NCI-H345 treated with DMSO at 0.1 percent for 48 hours (cell line): ENCODE data around the gene CSDE1.

Experiments used
- DNase-seq: peaks from one replicate; lab custom pipeline; 2025; ENCODE audit not compliant: unreplicated experiment; lab: John Stamatoyannopoulos, UW

The CSDE1 gene

DNA sequence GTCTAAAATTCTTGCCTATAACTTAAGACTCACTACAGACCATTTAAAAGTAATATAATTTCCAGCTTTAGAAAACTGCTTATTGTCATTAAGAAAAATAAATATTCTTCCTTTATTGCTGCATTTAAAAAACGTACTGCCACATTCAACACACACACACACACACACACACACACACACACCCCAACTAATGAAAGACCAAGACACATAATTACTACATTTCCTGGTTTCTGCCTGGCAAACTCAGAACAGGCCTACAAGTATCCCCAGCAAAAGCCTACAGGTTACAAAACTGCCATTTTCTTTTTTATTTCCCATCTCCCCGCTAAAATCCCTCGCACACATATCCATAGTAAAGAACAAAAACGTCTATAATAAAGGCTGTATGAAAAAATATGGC lies 89.4 kb downstream of the CSDE1 start:
- no peak for DNase-seq

DNA sequence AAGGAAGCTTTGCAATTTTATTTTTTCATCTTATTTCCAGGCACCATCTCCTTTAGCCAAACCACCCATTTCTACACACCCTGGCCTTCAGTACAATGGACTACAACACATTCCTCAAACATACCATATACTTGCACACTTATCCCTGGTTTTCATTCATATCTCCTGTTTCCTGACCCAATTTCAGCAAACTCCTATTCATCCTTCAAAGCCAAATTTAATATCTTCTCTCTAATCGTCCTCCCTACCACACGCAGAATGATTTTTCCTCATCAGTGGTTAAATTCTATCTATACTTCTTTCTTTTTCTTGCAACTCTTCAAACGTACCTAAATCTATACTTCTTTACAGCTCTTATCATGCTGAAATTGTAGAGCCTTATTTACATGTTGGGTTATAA lies 90.8 kb downstream of the CSDE1 start:
- no peak for DNase-seq
